GM18858 (cell line): Measurements from ENCODE around the gene MFSD1.

Experiments used
- ATAC-seq: cut with Tn5 transposase; IDR thresholded peaks from one replicate; pipeline ENCODE4 v1.9.1; 2021; ENCODE audit not compliant: unreplicated experiment

Gene MFSD1

DNA sequence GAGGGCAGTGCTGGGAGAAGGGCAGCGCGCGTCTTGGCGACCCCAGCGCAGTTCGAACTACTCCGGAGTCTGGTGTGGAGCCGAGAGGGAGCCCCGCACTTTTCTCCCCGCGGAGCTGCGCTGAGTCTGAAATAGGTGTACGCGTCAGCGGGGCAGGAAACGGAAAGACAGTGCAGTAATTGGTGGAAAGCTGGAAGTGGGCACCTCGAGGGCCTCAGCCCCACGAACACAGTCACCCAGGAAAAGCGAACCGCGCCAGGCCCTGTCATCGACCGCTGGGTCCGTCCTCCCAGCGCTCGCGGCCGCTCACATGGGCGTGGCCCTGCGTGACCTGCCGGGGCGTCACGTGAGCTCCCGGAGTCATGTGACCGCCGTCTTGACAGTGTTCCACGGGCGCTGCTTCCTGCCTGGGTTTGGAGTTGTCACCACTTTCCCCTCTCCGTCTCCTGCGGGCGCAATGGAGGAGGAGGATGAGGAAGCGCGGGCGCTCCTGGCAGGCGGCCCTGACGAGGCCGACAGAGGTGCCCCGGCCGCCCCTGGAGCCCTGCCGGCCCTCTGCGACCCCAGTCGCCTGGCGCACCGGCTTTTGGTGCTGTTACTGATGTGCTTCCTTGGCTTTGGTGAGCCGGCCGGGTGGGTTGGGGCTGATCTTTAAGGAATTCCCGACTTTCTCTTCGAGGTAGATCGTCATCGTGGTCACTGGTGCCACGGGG, at the start of gene MFSD1:
Gene MFSD1 (plus strand): TSS at position 359 of the 713 bp plus-strand sequence. CDS start 99 bp downstream, at position 458.
- ATAC-seq, result peak; percentile 98

- no peak for ATAC-seq
Measured at GRCh38 chr3:158753854-158754253, 48.0 kb upstream of the MFSD1 start.

- no peak for ATAC-seq
Measured at GRCh38 chr3:158755421-158755820, 46.4 kb upstream of the MFSD1 start.

GRCh38 chr3:158761350-158761749, 40.5 kb upstream of the MFSD1 start:
- no peak for ATAC-seq

GRCh38 chr3:158762701-158763100, 39.2 kb upstream of the MFSD1 start:
- no peak for ATAC-seq

- no peak for ATAC-seq
Measured at GRCh38 chr3:158763421-158763820, 38.4 kb upstream of the MFSD1 start.

DNA sequence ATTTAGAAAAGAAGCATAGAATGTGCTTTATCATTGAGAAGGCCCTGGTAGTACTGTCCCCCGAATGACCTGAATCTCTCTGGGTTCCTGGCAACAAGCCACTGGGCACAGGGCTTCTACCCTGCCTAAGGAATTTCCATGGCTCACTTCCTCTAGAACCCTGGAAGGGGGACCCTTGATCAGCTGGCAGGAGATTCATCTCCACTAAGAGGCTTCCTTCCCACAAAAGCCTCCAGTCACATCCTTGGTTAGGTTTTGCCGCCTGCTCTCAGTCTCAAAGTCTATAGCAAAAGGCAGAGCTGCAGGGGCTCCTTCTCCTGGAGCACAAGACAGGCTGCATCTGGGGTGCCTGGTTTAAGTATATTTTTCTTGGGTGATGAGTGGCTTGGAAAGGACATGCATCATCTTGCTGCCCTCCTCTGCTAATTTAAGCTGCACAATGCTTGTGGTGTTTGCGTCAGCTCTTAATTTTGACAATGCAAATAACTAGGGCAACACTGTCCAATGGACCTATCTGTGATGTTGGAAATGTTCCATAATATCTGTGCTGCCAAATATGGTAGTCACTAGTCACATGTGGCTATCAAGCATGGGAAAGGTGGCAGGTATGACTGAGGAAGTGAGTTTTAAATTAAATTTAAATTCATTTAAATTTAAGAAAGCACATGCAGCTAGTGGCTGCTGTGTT, 36.2 kb upstream of the MFSD1 start:
- ATAC-seq, result no peak

GRCh38 chr3:158766364-158766763, 35.5 kb upstream of the MFSD1 start:
- no peak for ATAC-seq

- no peak for ATAC-seq
Measured at GRCh38 chr3:158768361-158768787, 33.5 kb upstream of the MFSD1 start.

DNA sequence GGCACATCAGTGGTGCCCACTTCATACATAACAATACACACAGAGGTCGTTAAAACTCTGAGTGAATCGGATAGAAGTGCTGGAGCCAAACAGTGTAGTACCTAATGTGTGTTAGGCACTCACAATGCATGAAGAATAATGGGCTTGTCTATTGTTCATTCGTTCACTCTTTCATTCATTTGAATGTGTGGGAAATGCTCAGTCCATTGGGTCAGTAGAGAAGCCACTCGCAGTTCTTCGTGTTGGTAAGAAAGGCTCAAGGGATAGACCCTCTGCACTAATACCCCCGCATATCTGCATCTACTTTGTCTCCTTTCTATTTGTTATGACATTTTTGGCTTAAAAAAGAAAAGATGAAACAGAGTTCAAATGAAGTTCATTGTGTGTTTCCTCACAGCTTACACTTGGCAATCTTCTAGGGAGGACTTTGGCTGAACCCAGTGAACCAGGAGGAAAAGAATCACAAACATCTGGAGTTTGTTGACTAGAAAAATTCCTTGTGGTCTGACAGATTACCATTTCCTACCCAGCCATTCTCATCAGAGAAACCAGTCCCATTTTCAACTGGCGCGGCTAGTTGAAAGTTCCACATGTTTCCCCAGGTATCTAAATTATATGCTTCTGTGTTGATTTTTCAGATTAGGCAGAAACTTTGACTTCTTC, 32.8 kb upstream of the MFSD1 start:
- ATAC-seq, result no peak

- no peak for ATAC-seq
Measured at GRCh38 chr3:158769549-158769948, 32.3 kb upstream of the MFSD1 start.

GRCh38 chr3:158769952-158770740, 31.7 kb upstream of the MFSD1 start:
- ATAC-seq, result no peak

DNA sequence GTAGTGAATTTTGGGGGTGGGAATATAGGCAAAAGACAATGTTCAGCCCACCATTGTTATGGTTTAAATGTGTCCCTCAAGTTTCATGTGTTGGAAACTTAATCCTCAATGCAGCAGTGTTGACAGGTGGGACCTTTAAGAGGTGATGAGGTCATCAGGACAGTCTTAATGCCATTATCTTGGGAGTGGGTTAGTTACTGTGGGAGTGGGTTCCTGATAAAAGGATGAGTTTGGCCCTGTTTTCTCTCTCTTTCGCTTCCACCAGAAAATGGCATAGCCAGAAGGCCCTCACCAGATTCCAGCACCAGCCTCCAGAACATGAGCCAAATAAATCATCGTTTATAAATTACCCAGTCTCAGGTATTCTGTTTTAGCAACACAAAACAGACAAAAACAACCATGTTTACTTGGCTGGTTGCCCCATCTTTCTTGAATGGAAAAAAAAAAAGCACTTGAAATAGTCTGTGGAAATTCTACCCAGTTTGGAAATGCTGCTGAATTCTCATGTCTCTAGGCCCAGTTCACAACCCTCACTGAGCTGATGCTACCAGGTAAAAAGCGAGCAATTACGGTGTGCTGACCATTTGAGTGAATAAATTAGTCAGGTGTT, 31.0 kb upstream of the MFSD1 start:
- no peak for ATAC-seq

- no peak for ATAC-seq
Measured at GRCh38 chr3:158771577-158771976, 30.3 kb upstream of the MFSD1 start.

GRCh38 chr3:158771982-158772381, 29.9 kb upstream of the MFSD1 start:
- ATAC-seq, result no peak

DNA sequence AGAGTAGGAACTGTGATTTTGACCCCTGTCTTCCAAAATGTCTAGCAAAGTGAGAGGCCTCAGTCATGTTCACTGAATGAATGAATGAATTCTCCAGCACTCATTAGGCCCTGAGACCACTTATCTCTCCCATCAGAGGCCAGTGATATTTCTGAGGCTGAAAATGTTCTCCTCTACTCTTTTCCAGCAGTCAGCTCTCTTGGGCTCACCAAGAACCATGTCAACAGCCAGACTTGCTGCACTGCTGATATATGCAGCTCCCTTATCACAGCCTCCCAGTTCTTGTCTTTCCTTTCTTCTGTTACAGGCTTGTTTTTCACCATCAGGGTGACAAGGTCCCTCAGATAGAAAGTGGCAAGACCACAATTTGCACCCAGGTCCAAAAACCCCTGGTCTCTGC, 28.7 kb upstream of the MFSD1 start:
- no peak for ATAC-seq

GRCh38 chr3:158773845-158774830, 27.7 kb upstream of the MFSD1 start:
- no peak for ATAC-seq

DNA sequence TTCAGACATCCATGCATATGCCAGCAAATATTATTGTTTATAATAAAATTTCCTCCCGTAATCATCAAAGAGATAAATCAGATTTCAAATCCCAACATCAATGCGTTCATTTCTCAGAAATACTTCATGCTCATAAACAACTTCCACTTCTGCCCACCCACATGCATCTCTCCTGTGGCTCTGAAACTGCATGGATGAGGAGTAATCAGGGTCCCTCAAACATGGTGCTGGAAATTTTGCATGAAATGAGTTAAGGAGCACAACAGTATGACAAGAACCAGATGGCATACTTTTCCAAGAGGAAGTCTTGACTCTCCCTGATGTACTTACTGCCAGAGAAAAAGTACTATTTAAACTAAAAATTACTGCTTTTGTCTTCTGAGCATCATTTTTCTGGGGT, 26.9 kb upstream of the MFSD1 start:
- no peak for ATAC-seq
